CD4-positive, alpha-beta T cell (primary cell): ENCODE results near the gene C1QTNF6. TPM values are rescaled to one million over a fixed set of nuclear protein-coding genes. Genes with fewer than 3 reads are reported as not detected.

Experiments used
- ATAC-seq: fragments of 200-7000 bp; cut with Tn5 transposase; one replicate; pipeline ENCODE4 v1.10.0; 2022; ENCODE audit warnings: mild to moderate bottlenecking; ENCODE audit not compliant: poor library complexity
- CTCF ChIA-PET: fragments of 350-600 bp; sonication (Branson Sonifier 250); formaldehyde crosslinking; loops from one replicate; lab custom pipeline; 2021; ENCODE audit warnings: antibody characterized with exemption, inconsistent platforms; lab: Charles Lee
- POLR2A ChIA-PET: fragments of 350-600 bp; sonication (Branson Sonifier 250); formaldehyde crosslinking; loops from one replicate; lab custom pipeline; 2021; ENCODE audit warnings: antibody characterized with exemption, inconsistent platforms; lab: Charles Lee
- DNase-seq, 14 experiments: peaks; one replicate each; pipeline ENCODE4 v3.0.0-alpha.2; 2013 to 2020; ENCODE audit warnings: mixed read lengths in 2 of 14
- H3K27ac ChIP-seq, 2 donors: one replicate each; pipeline versions ENCODE4 v1.5.1 to v1.7.0; 2013; ENCODE audit warnings: low read length in 2 of 2, low read depth in 1 of 2, mild to moderate bottlenecking in 1 of 2
- H3K27me3 ChIP-seq, 2 experiments: 1 replicate in 1 of 2; 2 replicates in 1 of 2; pipeline versions ENCODE4 v1.6.1 to v1.7.0; 2013; ENCODE audit warnings: low read length in 2 of 2, control low read depth in 1 of 2, mild to moderate bottlenecking in 1 of 2, moderate library complexity in 1 of 2; ENCODE audit not compliant: insufficient read depth in 2 of 2, control insufficient read depth in 1 of 2
- H3K36me3 ChIP-seq: one replicate; pipeline ENCODE4 v1.6.1; 2013; ENCODE audit warnings: low read length, control low read depth; ENCODE audit not compliant: insufficient read depth
- H3K4me1 ChIP-seq: one replicate; pipeline ENCODE4 v1.6.1; 2013; ENCODE audit warnings: low read length, control low read depth; ENCODE audit not compliant: insufficient read depth
- H3K4me3 ChIP-seq: one replicate; pipeline ENCODE4 v1.5.1; 2013; ENCODE audit warnings: mild to moderate bottlenecking, low read length, moderate library complexity
- H3K9me3 ChIP-seq, 2 experiments: 1 replicate in 1 of 2; 2 replicates in 1 of 2; pipeline versions ENCODE4 v1.6.1 to v1.7.0; 2013; ENCODE audit warnings: low read length in 2 of 2, mild to moderate bottlenecking in 2 of 2, control low read depth in 1 of 2, moderate library complexity in 1 of 2; ENCODE audit not compliant: control insufficient read depth in 1 of 2, insufficient read depth in 1 of 2
- H3K27ac Mint-ChIP-seq: one replicate; pipeline ENCODE4 v1.8.0; 2020; ENCODE audit warnings: mixed read lengths
- H3K27me3 Mint-ChIP-seq: one replicate; pipeline ENCODE4 v1.8.0; 2021; ENCODE audit warnings: mixed read lengths
- H3K36me3 Mint-ChIP-seq: one replicate; pipeline ENCODE4 v1.8.0; 2021; ENCODE audit warnings: low read depth, mixed read lengths
- H3K4me1 Mint-ChIP-seq: one replicate; pipeline ENCODE4 v1.8.0; 2021; ENCODE audit warnings: low read depth, mixed read lengths
- H3K4me3 Mint-ChIP-seq: one replicate; pipeline ENCODE4 v1.8.0; 2020; ENCODE audit warnings: mild to moderate bottlenecking, mixed read lengths
- H3K9me3 Mint-ChIP-seq: one replicate; pipeline ENCODE4 v1.8.0; 2020; ENCODE audit warnings: mixed read lengths
- CTCF ChIP-seq: fragments of 200-600 bp; IDR thresholded peaks from one replicate; pipeline ENCODE4 v1.8.0; 2022; ENCODE audit warnings: antibody characterized with exemption, mild to moderate bottlenecking
- intact Hi-C, 2 experiments: fragments of 100-400 bp; cut with DNase I in 1 of 2; cut with micrococcal nuclease in 1 of 2; formaldehyde crosslinking; loops; one replicate each; pipeline versions ENCODE4 v1.15.1 to v1.9.0; 2023 to 2025; cut with DNase I, micrococcal nuclease
- total RNA-seq, 174 experiments: library from RNA in 2 of 174; stranded (reverse) in 2 of 174; gene quantifications; one replicate each; pipeline ENCODE4 v1.2.3 and lab custom pipeline; 2021 to 2026

The C1QTNF6 gene
- total RNA-seq, 2 experiments from 2014 or later, result 11.9 to 12.1 TPM

DNA sequence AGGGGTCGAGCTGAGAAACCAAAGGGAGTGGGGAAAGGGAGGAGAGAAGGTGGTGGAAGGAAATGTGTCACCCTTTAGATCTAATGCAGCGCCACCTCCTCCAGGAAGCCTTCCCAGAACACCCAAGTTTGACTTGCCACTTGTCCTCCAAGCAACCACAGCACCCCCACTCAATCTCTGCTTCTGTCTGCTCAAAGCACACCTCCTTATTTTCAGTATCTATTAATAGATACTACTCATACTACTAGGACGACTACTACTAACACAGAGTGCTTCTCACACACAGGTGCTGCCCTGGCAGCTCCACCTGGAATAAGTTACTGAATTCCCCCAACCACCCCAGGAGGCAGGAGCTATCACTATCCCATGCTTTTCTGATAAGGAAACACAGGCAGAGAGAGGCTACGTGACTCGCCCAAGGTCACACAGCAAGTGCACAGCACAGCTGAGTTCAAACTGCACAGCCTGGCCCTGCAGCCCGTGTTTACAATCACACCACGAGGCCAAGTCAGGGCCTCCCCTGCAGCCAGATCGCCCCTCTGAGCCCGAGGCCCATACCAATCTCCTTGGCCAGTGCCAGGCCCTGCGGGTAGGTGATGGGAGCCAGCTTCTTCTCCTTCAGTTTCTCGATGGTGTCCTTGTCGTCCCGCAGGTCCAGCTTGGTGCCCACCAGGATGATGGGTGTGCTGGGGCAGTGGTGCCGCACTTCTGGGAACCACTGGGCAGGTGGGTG, 42.8 kb upstream of the C1QTNF6 start:
- peak overlapping the region; percentile 84 for H3K4me3 Mint-ChIP-seq
- no peaks in the 10 kb centered on the region for H3K27me3 ChIP-seq
- peak overlapping the region; percentile 97 for H3K27ac Mint-ChIP-seq
- intact Hi-C loops, result loop anchor here (1.0 to 2.0 kb wide), 3 partner anchors 11 to 32 kb away; no protein-coding TSS in a partner anchor
- no peaks in the 10 kb centered on the region for H3K27me3 Mint-ChIP-seq
- H3K9me3 ChIP-seq, result no peaks in the 10 kb centered on the region
- DNase-seq, result peak in 10 of 14 experiments; percentile 41 to 86 (median 68)
- peaks cover 91% of the 10 kb centered on the region for H3K36me3 ChIP-seq
- peaks cover 97% of the 10 kb centered on the region for H3K4me1 ChIP-seq
- no peak overlapping the region for H3K4me3 ChIP-seq
- no peaks in the 10 kb centered on the region for H3K9me3 Mint-ChIP-seq
- H3K36me3 Mint-ChIP-seq, result peaks cover 85% of the 10 kb centered on the region
- H3K4me1 Mint-ChIP-seq, result peaks cover 90% of the 10 kb centered on the region
- peak; percentile 22 for ATAC-seq
- peak overlapping the region; percentile 73 to 90 for H3K27ac ChIP-seq
- TF ChIP-seq CTCF, result no peak
- POLR2A ChIA-PET, result interaction anchor here (0.8 to 7.6 kb wide), 10 partner anchors 11 to 108 kb away, joined by 3 to 281 read pairs (median 4); partner anchors contain the start of genes IL2RB and RAC2
- CTCF ChIA-PET, result interaction anchor here (1.3 to 5.9 kb wide), 5 partner anchors 8 to 31 kb away, joined by 3 to 43 read pairs (median 14); no protein-coding TSS in a partner anchor

DNA sequence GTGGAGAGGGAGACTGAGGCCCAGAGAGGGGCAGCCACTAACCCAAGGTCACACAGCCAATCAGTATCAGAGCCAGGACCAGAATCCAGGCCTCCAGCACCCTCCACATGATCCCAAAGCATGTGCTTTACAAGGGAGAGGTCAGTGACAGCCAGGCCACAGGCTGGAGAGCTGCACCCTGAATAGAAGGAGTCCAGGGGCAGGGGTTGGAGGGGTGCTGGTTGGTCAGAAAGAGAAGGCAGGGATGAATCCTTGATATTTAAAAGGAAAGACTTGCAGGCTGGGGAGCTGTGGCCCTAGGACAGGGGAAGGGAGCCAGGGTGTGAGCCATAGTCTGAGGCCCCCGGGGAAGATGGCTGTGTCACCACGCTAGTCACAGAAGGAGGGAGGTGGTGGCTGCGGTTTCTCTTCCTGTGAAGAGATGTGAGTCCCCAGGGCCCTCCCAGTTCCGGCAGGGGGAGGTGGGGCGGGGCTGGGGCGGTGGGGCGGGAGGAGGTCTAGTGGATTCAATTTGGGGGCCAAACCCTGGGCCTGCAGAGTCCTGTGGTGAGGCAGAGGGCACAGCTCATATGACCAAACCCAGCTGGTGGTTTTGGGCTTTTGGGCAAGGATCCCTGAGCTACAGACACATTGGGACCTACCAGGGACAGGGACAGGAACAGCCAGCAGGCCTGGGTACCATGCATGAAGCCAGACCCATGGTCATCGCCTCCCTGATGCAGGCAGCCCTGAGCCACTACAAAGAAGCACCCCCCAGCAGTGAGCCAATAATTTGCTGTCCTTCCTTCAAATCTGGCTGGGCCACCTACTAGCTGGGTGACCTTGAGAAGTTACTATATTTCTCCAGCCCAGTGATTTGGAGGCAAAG, 42.0 kb upstream of the C1QTNF6 start:
- ChIA-PET POLR2A (interaction anchor here (0.8 to 7.6 kb wide), 14 partner anchors 11 to 107 kb away, joined by 3 to 281 read pairs (median 5); partner anchors contain the start of genes IL2RB and RAC2), CTCF (interaction anchor here (0.5 to 5.9 kb wide), 10 partner anchors 8 to 855 kb away, joined by 3 to 43 read pairs (median 4); no protein-coding TSS in a partner anchor)
- no peaks in the 10 kb centered on the region for H3K27me3 ChIP-seq
- Mint-ChIP-seq H3K4me3 (peak overlapping the region; percentile 83), H3K27ac (peak overlapping the region; percentile 97), H3K4me1 (peaks cover 90% of the 10 kb centered on the region), H3K36me3 (peaks cover 85% of the 10 kb centered on the region), H3K27me3 (no peaks in the 10 kb centered on the region), H3K9me3 (no peaks in the 10 kb centered on the region)
- DNase-seq, result peak; percentile 79 to 96 (median 88)
- H3K27ac ChIP-seq, result peak overlapping the region; percentile 96 to 97
- no peaks in the 10 kb centered on the region for H3K9me3 ChIP-seq
- peaks cover 91% of the 10 kb centered on the region for H3K36me3 ChIP-seq
- H3K4me3 ChIP-seq, result peak overlapping the region; percentile 35
- TF ChIP-seq CTCF, result no peak
- intact Hi-C loops, result loop anchor here (1.0 to 2.0 kb wide), 3 partner anchors 11 to 31 kb away; no protein-coding TSS in a partner anchor
- peaks cover 97% of the 10 kb centered on the region for H3K4me1 ChIP-seq
- peak; percentile 78 for ATAC-seq
